Measurements from ENCODE around the gene ITGA5. TPM values are rescaled to one million over a fixed set of nuclear protein-coding genes. Genes with fewer than 3 reads are reported as not detected.

Gene ITGA5
- total RNA-seq, 2 donors from 2014 or later = 20.8 to 49.1 TPM

Other genes starting within 250 kb of the ITGA5 start
- gene SMUG1, start 230.3 kb downstream of the ITGA5 start, total RNA-seq = 10 to 100 TPM; 28.0 to 31.4 TPM
- 10 to 100 TPM; 40.9 to 42.0 TPM for gene CBX5, start 139.1 kb downstream of the ITGA5 start, total RNA-seq
- gene HNRNPA1, start 138.5 kb downstream of the ITGA5 start, total RNA-seq = 100 to 1,000 TPM; 503 to 718 TPM
- under 1 TPM; 0.14 to 0.18 TPM for gene NFE2, start 118.3 kb downstream of the ITGA5 start, total RNA-seq
- gene COPZ1, start 94.1 kb downstream of the ITGA5 start, total RNA-seq = 100 to 1,000 TPM; 119 to 129 TPM
- under 1 TPM in 1 of 2 donors, not detected in 1; 0.50 TPM for gene GPR84, start 54.8 kb downstream of the ITGA5 start, total RNA-seq
- gene ZNF385A, start 34.5 kb downstream of the ITGA5 start, total RNA-seq = 1 to 10 TPM; 4.0 to 8.3 TPM
- gene GTSF1, start 54.3 kb upstream of the ITGA5 start, total RNA-seq = under 1 TPM in 1 of 2 donors, not detected in 1; 0.67 TPM
- 10 to 100 TPM in 1 of 2 donors, 1 to 10 TPM in 1; 5.4 to 13.6 TPM for gene NCKAP1L, start 78.5 kb upstream of the ITGA5 start, total RNA-seq
- 1 to 10 TPM in 1 of 2 donors, under 1 TPM in 1; 0.79 to 1.8 TPM for gene PDE1B, start 130.3 kb upstream of the ITGA5 start, total RNA-seq
- 1 to 10 TPM in 1 of 2 donors, not detected in 1; 2.5 TPM for gene PPP1R1A, start 169.4 kb upstream of the ITGA5 start, total RNA-seq
- gene LACRT, start 215.6 kb upstream of the ITGA5 start, total RNA-seq = not detected
- not detected for gene DCD, start 229.1 kb upstream of the ITGA5 start, total RNA-seq